Stimulated activated naive CD4-positive, alpha-beta T cell treated with Interleukin-2 at 50 U/mL for 16 hours (primary cell): Measurements from ENCODE around the gene CLCN7.
"Not testable (repeated sequence)": the region's sequence is repeated elsewhere in the genome, so short reads cannot be mapped to it uniquely, and the experiment has no call there.

Source experiments
- DNase-seq: peaks from one replicate; lab custom pipeline; 2025; lab: John Stamatoyannopoulos, UW

Gene CLCN7

GRCh38 chr16:1446296-1447080, 28.3 kb downstream of the CLCN7 start:
- no peak for DNase-seq

GRCh38 chr16:1445518-1446203, 29.2 kb downstream of the CLCN7 start:
- DNase-seq: no peak

GRCh38 chr16:1444730-1445517, 29.9 kb downstream of the CLCN7 start:
- no peak for DNase-seq

- DNase-seq: no peak
These were observed 30.7 kb downstream of the CLCN7 start, which contains the start of gene CCDC154 for GRCh38 chr16:1443980-1444729. TSS of gene CCDC154 (minus strand) at chr16:1444556. CDS start at chr16:1444322, 234 bp downstream.

GRCh38 chr16:1443403-1443973, 31.3 kb downstream of the CLCN7 start:
- DNase-seq: no peak

- DNase-seq: no peak
These were observed 32.1 kb downstream of the CLCN7 start for GRCh38 chr16:1442697-1443096.

- DNase-seq: no peak
These were observed 33.4 kb downstream of the CLCN7 start for GRCh38 chr16:1441391-1441829.

GRCh38 chr16:1439699-1440074, 35.1 kb downstream of the CLCN7 start:
- not testable (repeated sequence) for DNase-seq

- no peak for DNase-seq
These were observed 35.6 kb downstream of the CLCN7 start for GRCh38 chr16:1439058-1439698.

GRCh38 chr16:1438229-1439057, 36.4 kb downstream of the CLCN7 start:
- no peak for DNase-seq

- DNase-seq: no peak
These were observed 37.2 kb downstream of the CLCN7 start for GRCh38 chr16:1437606-1438005.

- DNase-seq: no peak
These were observed 38.0 kb downstream of the CLCN7 start for GRCh38 chr16:1436731-1437355.

GRCh38 chr16:1435921-1436697, 38.7 kb downstream of the CLCN7 start:
- no peak for DNase-seq

GRCh38 chr16:1434644-1435592, 39.9 kb downstream of the CLCN7 start:
- DNase-seq: no peak

GRCh38 chr16:1433756-1434155, 41.1 kb downstream of the CLCN7 start:
- no peak for DNase-seq

- no peak for DNase-seq
These were observed 41.6 kb downstream of the CLCN7 start for GRCh38 chr16:1433263-1433560.

GRCh38 chr16:1432388-1433262, 42.2 kb downstream of the CLCN7 start:
- DNase-seq: no peak
